Measurements from ENCODE around the gene ASTN2. TPM values are rescaled to one million over a fixed set of nuclear protein-coding genes. Genes with fewer than 3 reads are reported as not detected.

Gene ASTN2
- total and polyA plus RNA-seq, 10 of the 15 experiments (the other 5 are each of a cell fraction or from before 2014, with no cell fraction given), result 1.4 to 15.7 (median 7.0) TPM

DNA sequence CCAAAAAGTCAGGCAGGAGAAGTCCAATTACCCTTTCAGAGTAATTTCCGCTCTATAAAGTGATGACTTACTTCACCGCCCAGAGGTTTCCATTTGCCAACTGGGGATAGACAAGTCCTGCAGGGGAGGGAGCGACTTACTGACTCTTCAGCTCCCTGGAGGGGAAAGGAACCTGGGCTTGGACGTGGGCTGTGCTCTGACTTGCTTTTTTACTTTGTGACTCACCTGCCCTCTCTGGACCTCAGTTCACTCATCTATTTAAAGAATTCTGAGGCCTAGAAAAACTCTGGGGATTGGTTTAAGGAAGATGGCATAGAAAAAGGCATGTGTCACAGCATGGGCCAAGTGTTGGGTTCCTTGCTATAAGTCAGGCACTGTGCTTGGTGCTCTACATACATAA, 908.2 kb downstream of the ASTN2 start:
- ChIA-PET CTCF (interaction anchor here (1.2 kb wide), 1 partner anchor 13 kb away, joined by 3 read pairs; no protein-coding TSS in a partner anchor), POLR2A (no interaction called here), SMC1A (ENCODE audit: uncharacterized antibody, unreplicated experiment) (no interaction called here), RAD21 (ENCODE audit: unreplicated experiment) (no interaction called here)
- Histone ChIP-seq H3K79me2 (ENCODE audit: control insufficient read depth, insufficient read depth, low read length) (no peaks in the 10 kb centered on the region), H3K27ac (ENCODE audit: control insufficient read depth, insufficient read depth) (no peak overlapping the region), H3K36me3 (ENCODE audit: control insufficient read depth in 2 of 2, insufficient read depth in 2 of 2, low read length in 1 of 2) (no peaks in the 10 kb centered on the region), H3K4me3 (no peak overlapping the region), H3K27me3 (replicated peaks in 1 of 2; ENCODE audit: control insufficient read depth in 2 of 2, insufficient read depth in 2 of 2, low read length in 1 of 2) (no peaks in the 10 kb centered on the region), H3K9me3 (replicated peaks; ENCODE audit: control insufficient read depth, insufficient read depth, low read length) (no peaks in the 10 kb centered on the region), H3K4me1 (ENCODE audit: control insufficient read depth, insufficient read depth, low read length) (peaks cover 4% of the 10 kb centered on the region), H4K20me1 (ENCODE audit: control insufficient read depth, insufficient read depth) (no peaks in the 10 kb centered on the region), H3K4me2 (ENCODE audit: control insufficient read depth, insufficient read depth) (no peak overlapping the region), H3K9ac (ENCODE audit: control insufficient read depth, insufficient read depth, low read length) (no peak overlapping the region), H2AFZ (ENCODE audit: control insufficient read depth, low read depth, low read length) (no peak overlapping the region)
- ATAC-seq (no peak), DNase-seq (ENCODE audit: low read depth, low spot score) (no peak), FAIRE-seq (no peak)
- in situ Hi-C loops (cut with MboI) (no loop called here), intact Hi-C loops (cut with micrococcal nuclease; ENCODE audit: unreplicated experiment) (no loop called here)
- no TSS peak for BruUV-seq (replicated peaks)
- WGBS (ENCODE audit: insufficient coverage, insufficient replicate concordance, low lambda C conversion rate, missing lambda C conversion rate), result 51% methylated on average over 4 of the region's 4 CpGs
- no peak for TF ChIP-seq GATAD2B (conservative IDR thresholded peaks at IDR 0.05; ENCODE audit: low read depth)
- no peak for TF ChIP-seq E4F1 (IDR thresholded peaks at IDR 0.05; ENCODE audit: borderline replicate concordance, partially characterized antibody)
- no peak for TF ChIP-seq CBX3 (IDR thresholded peaks at IDR 0.05; ENCODE audit: borderline replicate concordance, low read depth)
- no peak for TF ChIP-seq TAF1 (IDR thresholded peaks at IDR 0.05; ENCODE audit: borderline replicate concordance, low read depth, low read length)
- TF ChIP-seq POLR2A (IDR thresholded peaks at IDR 0.05; ENCODE audit: low read depth, low read length), result no peak
- no peak for TF ChIP-seq CBX5 (IDR thresholded peaks at IDR 0.05; ENCODE audit: low read depth)
- no peak for TF ChIP-seq ZBTB40 (IDR thresholded peaks at IDR 0.05; ENCODE audit: borderline replicate concordance)
- no peak for TF ChIP-seq ETV6 (conservative IDR thresholded peaks at IDR 0.05 in 1 of 2, IDR thresholded peaks at IDR 0.05 in 1 of 2; ENCODE audit: borderline replicate concordance in 1 of 2, low read depth in 1 of 2)
- no peak for TF ChIP-seq BRCA1 (IDR thresholded peaks at IDR 0.05; ENCODE audit: low read depth, low read length)
- no peak for TF ChIP-seq MEF2A (IDR thresholded peaks at IDR 0.05; ENCODE audit: insufficient read depth, low read depth, low read length)
- TF ChIP-seq NFYB (IDR thresholded peaks at IDR 0.05; ENCODE audit: insufficient read depth, low read depth, low read length), result no peak
- no peak for TF ChIP-seq EGR1 (IDR thresholded peaks at IDR 0.05; ENCODE audit: borderline replicate concordance in 1 of 2, low read depth in 2 of 2, low read length in 2 of 2)
- TF ChIP-seq, protein P1, sequence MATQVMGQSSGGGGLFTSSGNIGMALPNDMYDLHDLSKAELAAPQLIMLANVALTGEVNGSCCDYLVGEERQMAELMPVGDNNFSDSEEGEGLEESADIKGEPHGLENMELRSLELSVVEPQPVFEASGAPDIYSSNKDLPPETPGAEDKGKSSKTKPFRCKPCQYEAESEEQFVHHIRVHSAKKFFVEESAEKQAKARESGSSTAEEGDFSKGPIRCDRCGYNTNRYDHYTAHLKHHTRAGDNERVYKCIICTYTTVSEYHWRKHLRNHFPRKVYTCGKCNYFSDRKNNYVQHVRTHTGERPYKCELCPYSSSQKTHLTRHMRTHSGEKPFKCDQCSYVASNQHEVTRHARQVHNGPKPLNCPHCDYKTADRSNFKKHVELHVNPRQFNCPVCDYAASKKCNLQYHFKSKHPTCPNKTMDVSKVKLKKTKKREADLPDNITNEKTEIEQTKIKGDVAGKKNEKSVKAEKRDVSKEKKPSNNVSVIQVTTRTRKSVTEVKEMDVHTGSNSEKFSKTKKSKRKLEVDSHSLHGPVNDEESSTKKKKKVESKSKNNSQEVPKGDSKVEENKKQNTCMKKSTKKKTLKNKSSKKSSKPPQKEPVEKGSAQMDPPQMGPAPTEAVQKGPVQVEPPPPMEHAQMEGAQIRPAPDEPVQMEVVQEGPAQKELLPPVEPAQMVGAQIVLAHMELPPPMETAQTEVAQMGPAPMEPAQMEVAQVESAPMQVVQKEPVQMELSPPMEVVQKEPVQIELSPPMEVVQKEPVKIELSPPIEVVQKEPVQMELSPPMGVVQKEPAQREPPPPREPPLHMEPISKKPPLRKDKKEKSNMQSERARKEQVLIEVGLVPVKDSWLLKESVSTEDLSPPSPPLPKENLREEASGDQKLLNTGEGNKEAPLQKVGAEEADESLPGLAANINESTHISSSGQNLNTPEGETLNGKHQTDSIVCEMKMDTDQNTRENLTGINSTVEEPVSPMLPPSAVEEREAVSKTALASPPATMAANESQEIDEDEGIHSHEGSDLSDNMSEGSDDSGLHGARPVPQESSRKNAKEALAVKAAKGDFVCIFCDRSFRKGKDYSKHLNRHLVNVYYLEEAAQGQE (IDR thresholded peaks at IDR 0.05; ENCODE audit: low read depth, low read length), result no peak
- TF ChIP-seq JUNB (IDR thresholded peaks at IDR 0.05), result no peak
- TF ChIP-seq NR2F1 (conservative IDR thresholded peaks at IDR 0.05), result no peak
- TF ChIP-seq PAX8 (IDR thresholded peaks at IDR 0.05), result no peak
